GM18502 (cell line): ENCODE data around the gene HSD17B14.
A peak's percentile ranks its signal among the peaks of the same experiment; 100 is the strongest.

Experiments
- ATAC-seq: cut with Tn5 transposase; IDR thresholded peaks from one replicate; pipeline ENCODE4 v1.9.1; 2021; ENCODE audit warnings: mild to moderate bottlenecking; ENCODE audit not compliant: unreplicated experiment, poor library complexity

HSD17B14 gene

GRCh38 chr19:48833049-48833448 lies 3.2 kb downstream of the HSD17B14 start:
- no peak for ATAC-seq

- ATAC-seq = no peak
These were observed 5.3 kb downstream of the HSD17B14 start for GRCh38 chr19:48830965-48831364.

GRCh38 chr19:48830088-48830487 lies 6.2 kb downstream of the HSD17B14 start:
- ATAC-seq = no peak

GRCh38 chr19:48826606-48827020 lies 9.7 kb downstream of the HSD17B14 start:
- no peak for ATAC-seq

GRCh38 chr19:48822514-48822913 lies 13.8 kb downstream of the HSD17B14 start:
- no peak for ATAC-seq

- ATAC-seq = no peak
These were observed 14.7 kb downstream of the HSD17B14 start for GRCh38 chr19:48821633-48822032.

GRCh38 chr19:48819366-48819816 lies 16.9 kb downstream of the HSD17B14 start:
- ATAC-seq = no peak

GRCh38 chr19:48818234-48818820 lies 18.0 kb downstream of the HSD17B14 start:
- no peak for ATAC-seq

- no peak for ATAC-seq
These were observed 18.6 kb downstream of the HSD17B14 start for GRCh38 chr19:48817585-48818124.

GRCh38 chr19:48815870-48816501 lies 20.3 kb downstream of the HSD17B14 start:
- no peak for ATAC-seq

GRCh38 chr19:48814895-48815294 lies 21.4 kb downstream of the HSD17B14 start:
- ATAC-seq = no peak

- ATAC-seq = no peak
These were observed 23.0 kb downstream of the HSD17B14 start for GRCh38 chr19:48813123-48813913.

GRCh38 chr19:48812094-48812929 lies 24.0 kb downstream of the HSD17B14 start:
- ATAC-seq = peak; percentile 50

GRCh38 chr19:48810151-48810550 lies 26.1 kb downstream of the HSD17B14 start:
- ATAC-seq = no peak

- no peak for ATAC-seq
These were observed 28.5 kb downstream of the HSD17B14 start for GRCh38 chr19:48807590-48808308.

GRCh38 chr19:48806818-48807589 lies 29.3 kb downstream of the HSD17B14 start:
- ATAC-seq = no peak

GRCh38 chr19:48806518-48806817 lies 29.8 kb downstream of the HSD17B14 start:
- no peak for ATAC-seq

GRCh38 chr19:48805452-48805851 lies 30.8 kb downstream of the HSD17B14 start:
- no peak for ATAC-seq

- ATAC-seq = no peak
These were observed 31.8 kb downstream of the HSD17B14 start for GRCh38 chr19:48804496-48804895.
